HCT116 (cell line): ENCODE data around the gene ZSCAN2.

Source experiments
- EZH2 ChIP-seq: fragments of 200-600 bp; sonication (generic); IDR thresholded peaks from 2 replicates; pipeline ENCODE4 v1.6.1; 2017; ENCODE audit warnings: antibody characterized with exemption, mixed run types
- EZH2phosphoT487 ChIP-seq: fragments of 200-600 bp; IDR thresholded peaks from 2 replicates; pipeline ENCODE4 v1.6.1; 2018; ENCODE audit warnings: antibody characterized with exemption, borderline replicate concordance
- JUND ChIP-seq: IDR thresholded peaks from 2 replicates; pipeline ENCODE4 v1.6.1; 2012
- POLR2A ChIP-seq: IDR thresholded peaks from 2 replicates; pipeline ENCODE4 v1.7.0; 2011; ENCODE audit warnings: borderline replicate concordance; ENCODE audit not compliant: insufficient read depth, insufficient read length; ENCODE audit errors: extremely low read depth
- POLR2AphosphoS5 ChIP-seq: IDR thresholded peaks from 2 replicates; pipeline ENCODE4 v1.6.1; 2011; ENCODE audit warnings: mild to moderate bottlenecking, low read depth, low read length, moderate library complexity
- SIN3A ChIP-seq: IDR thresholded peaks from 2 replicates; pipeline ENCODE4 v1.6.1; 2012; ENCODE audit warnings: low read depth
- TF ChIP-seq, protein P1 (sequence below), 3 experiments: fragments of 200-600 bp in 1 of 3; sonication (generic) in 1 of 3; IDR thresholded peaks in 2 of 3; conservative IDR thresholded peaks in 1 of 3; 2 replicates each; pipeline ENCODE4 v1.5.1; 2012 to 2017; ENCODE audit warnings: low read depth in 2 of 3, low read length in 2 of 3, antibody characterized with exemption in 1 of 3, borderline replicate concordance in 1 of 3, control low read depth in 1 of 3, mild to moderate bottlenecking in 1 of 3, mixed read lengths in 1 of 3, mixed run types in 1 of 3, moderate library complexity in 1 of 3; ENCODE audit not compliant: insufficient read depth in 1 of 3

DNA sequence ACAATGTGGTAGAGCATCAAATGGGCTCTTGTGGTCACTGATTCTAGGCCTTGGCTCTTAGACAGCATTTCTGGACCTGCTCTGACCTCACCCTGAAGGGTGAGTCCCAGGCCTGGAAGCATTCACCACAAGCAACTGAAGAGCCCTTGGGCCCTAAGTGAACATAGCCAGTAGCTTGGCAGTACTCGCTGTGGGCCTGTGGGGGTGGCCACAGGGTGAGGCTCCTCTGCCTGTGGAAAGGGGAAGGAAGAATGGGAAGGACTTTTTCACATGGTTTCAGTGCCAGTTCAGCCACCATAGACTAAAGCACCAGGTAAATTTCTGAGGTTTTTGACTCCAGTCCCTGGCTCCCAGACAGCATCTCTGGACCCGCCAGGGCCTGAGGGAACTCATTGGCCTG lies 5.1 kb upstream of the ZSCAN2 start:
- TF ChIP-seq JUND (no peak), POLR2AphosphoS5 (no peak), POLR2A (no peak), EZH2phosphoT487 (no peak), EZH2 (no peak), SIN3A (no peak)
- TF ChIP-seq, protein P1, sequence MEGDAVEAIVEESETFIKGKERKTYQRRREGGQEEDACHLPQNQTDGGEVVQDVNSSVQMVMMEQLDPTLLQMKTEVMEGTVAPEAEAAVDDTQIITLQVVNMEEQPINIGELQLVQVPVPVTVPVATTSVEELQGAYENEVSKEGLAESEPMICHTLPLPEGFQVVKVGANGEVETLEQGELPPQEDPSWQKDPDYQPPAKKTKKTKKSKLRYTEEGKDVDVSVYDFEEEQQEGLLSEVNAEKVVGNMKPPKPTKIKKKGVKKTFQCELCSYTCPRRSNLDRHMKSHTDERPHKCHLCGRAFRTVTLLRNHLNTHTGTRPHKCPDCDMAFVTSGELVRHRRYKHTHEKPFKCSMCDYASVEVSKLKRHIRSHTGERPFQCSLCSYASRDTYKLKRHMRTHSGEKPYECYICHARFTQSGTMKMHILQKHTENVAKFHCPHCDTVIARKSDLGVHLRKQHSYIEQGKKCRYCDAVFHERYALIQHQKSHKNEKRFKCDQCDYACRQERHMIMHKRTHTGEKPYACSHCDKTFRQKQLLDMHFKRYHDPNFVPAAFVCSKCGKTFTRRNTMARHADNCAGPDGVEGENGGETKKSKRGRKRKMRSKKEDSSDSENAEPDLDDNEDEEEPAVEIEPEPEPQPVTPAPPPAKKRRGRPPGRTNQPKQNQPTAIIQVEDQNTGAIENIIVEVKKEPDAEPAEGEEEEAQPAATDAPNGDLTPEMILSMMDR (IDR thresholded peaks at IDR 0.05 in 2 of 3, conservative IDR thresholded peaks at IDR 0.05 in 1 of 3; ENCODE audit: borderline replicate concordance in 1 of 3, insufficient read depth in 1 of 3, low read depth in 2 of 3, low read length in 2 of 3), result no peak
